HCT116 (cell line): ENCODE data around the gene KCMF1. TPM values are rescaled to one million over a fixed set of nuclear protein-coding genes. Genes with fewer than 3 reads are reported as not detected.

Experiments
- ATAC-seq: fragments of 200-7000 bp; cut with Tn5 transposase; 2 replicates; pipeline ENCODE4 v1.9.1; 2020; ENCODE audit warnings: mild to moderate bottlenecking, moderate library complexity
- BruUV-seq: library from RNA; stranded (reverse); fragments of 400-500 nt; replicated peaks from 2 replicates; lab custom pipeline; 2021; lab: Mats Ljungman, UMichigan
- CTCF ChIA-PET: fragments of 300-600 bp; sonication (Branson Sonifier 250); formaldehyde crosslinking; loops from one replicate; lab custom pipeline; 2021; ENCODE audit warnings: antibody characterized with exemption; lab: Charles Lee
- POLR2A ChIA-PET: fragments of 300-600, 350-600 bp; sonication (Branson Sonifier 250); formaldehyde crosslinking; loops from one replicate; lab custom pipeline; 2021; ENCODE audit warnings: antibody characterized with exemption; lab: Charles Lee
- RAD21 ChIA-PET, 2 experiments: fragments of 300-600 bp; sonication (Branson Sonifier 250); formaldehyde crosslinking; loops; one replicate each; lab custom pipeline; 2023; ENCODE audit warnings: low total read pairs in 2 of 2; ENCODE audit not compliant: uncharacterized antibody in 2 of 2, unreplicated experiment in 2 of 2, low non-redundant PET in 1 of 2; lab: Charles Lee
- DNase-seq: peaks from one replicate; pipeline ENCODE4 v3.0.0-alpha.2; 2010; ENCODE audit warnings: low read depth, low spot score
- H2AFZ ChIP-seq: fragments of 200-600 bp; shearing (Covaris generic), sonication (generic); 2 replicates; pipeline ENCODE4 v1.6.1; 2017; ENCODE audit warnings: low read depth, mixed run types, mixed read lengths, antibody characterized with exemption, low read length; ENCODE audit not compliant: poor library complexity, severe bottlenecking
- H3K27ac ChIP-seq: 2 replicates; pipeline ENCODE4 v1.5.1; 2012; ENCODE audit warnings: low read depth, low read length
- H3K27me3 ChIP-seq: fragments of 200-600 bp; sonication (generic); 2 replicates; pipeline ENCODE4 v1.6.1; 2016; ENCODE audit warnings: mixed run types, low read length, mixed read lengths; ENCODE audit not compliant: insufficient read depth
- H3K36me3 ChIP-seq, 2 experiments: fragments of 200-500 bp in 1 of 2; fragments of 200-600 bp in 1 of 2; sonication (Bioruptor generic) in 1 of 2; sonication (generic) in 1 of 2; 2 replicates each; pipeline versions ENCODE4 v1.5.1 to v1.6.1; 2014 to 2016; ENCODE audit warnings: low read length in 2 of 2, inconsistent platforms in 1 of 2, mixed read lengths in 1 of 2, mixed run types in 1 of 2; ENCODE audit not compliant: insufficient read depth in 2 of 2, control insufficient read depth in 1 of 2
- H3K4me1 ChIP-seq, 2 experiments: fragments of 200-600 bp in 1 of 2; sonication (generic) in 1 of 2; 2 replicates each; pipeline versions ENCODE4 v1.5.1 to v1.6.1; 2012 to 2017; ENCODE audit warnings: low read length in 2 of 2, inconsistent platforms in 1 of 2, mild to moderate bottlenecking in 1 of 2, mixed read lengths in 1 of 2, mixed run types in 1 of 2, moderate library complexity in 1 of 2; ENCODE audit not compliant: insufficient read depth in 2 of 2, control insufficient read depth in 1 of 2
- H3K4me2 ChIP-seq: fragments of 200-600 bp; sonication (generic); 2 replicates; pipeline ENCODE4 v1.6.1; 2017; ENCODE audit warnings: mixed run types, low read length, mixed read lengths
- H3K4me3 ChIP-seq, 2 experiments: fragments of 200-600 bp in 1 of 2; sonication (generic) in 1 of 2; replicated peaks in 1 of 2; 2 replicates each; pipeline ENCODE4 v1.5.1; 2011 to 2016; ENCODE audit warnings: low read length in 2 of 2, control low read depth in 1 of 2, low read depth in 1 of 2, mild to moderate bottlenecking in 1 of 2, mixed read lengths in 1 of 2, mixed run types in 1 of 2
- H3K79me2 ChIP-seq: fragments of 200-600 bp; sonication (generic); 2 replicates; pipeline ENCODE4 v1.6.1; 2017; ENCODE audit warnings: mild to moderate bottlenecking, mixed run types, low read length, moderate library complexity, mixed read lengths; ENCODE audit not compliant: insufficient read depth
- H3K9ac ChIP-seq: fragments of 200-600 bp; sonication (generic); 2 replicates; pipeline ENCODE4 v1.6.1; 2016; ENCODE audit warnings: low read length, mixed read lengths
- H3K9me2 ChIP-seq: fragments of 200-600 bp; sonication (generic), shearing (Covaris generic); 2 replicates; pipeline ENCODE4 v1.6.1; 2017; ENCODE audit warnings: mixed run types, mild to moderate bottlenecking, moderate library complexity; ENCODE audit not compliant: insufficient read depth
- H3K9me3 ChIP-seq, 2 experiments: fragments of 200-500 bp in 1 of 2; fragments of 200-600 bp in 1 of 2; sonication (Bioruptor generic) in 1 of 2; sonication (generic) in 1 of 2; 2 replicates each; pipeline ENCODE4 v1.6.1; 2014 to 2017; ENCODE audit warnings: low read length in 2 of 2, mixed read lengths in 2 of 2, inconsistent platforms in 1 of 2, low read depth in 1 of 2, mild to moderate bottlenecking in 1 of 2, mixed run types in 1 of 2, moderate library complexity in 1 of 2; ENCODE audit not compliant: control insufficient read depth in 1 of 2, insufficient read depth in 1 of 2
- H4K20me1 ChIP-seq: fragments of 200-600 bp; sonication (generic), shearing (Covaris generic); 2 replicates; pipeline ENCODE4 v1.6.1; 2017; ENCODE audit warnings: mixed run types, mild to moderate bottlenecking, moderate library complexity; ENCODE audit not compliant: insufficient read depth
- ATF3 ChIP-seq: IDR thresholded peaks from 2 replicates; pipeline ENCODE4 v1.6.1; 2012
- CBX3 ChIP-seq: IDR thresholded peaks from 2 replicates; pipeline ENCODE4 v1.6.1; 2012; ENCODE audit warnings: low read depth
- CEBPB ChIP-seq: IDR thresholded peaks from 2 replicates; pipeline ENCODE4 v1.6.1; 2012; ENCODE audit warnings: low read depth
- EGR1 ChIP-seq: IDR thresholded peaks from 2 replicates; pipeline ENCODE4 v1.6.1; 2012; ENCODE audit warnings: low read depth
- EZH2 ChIP-seq: fragments of 200-600 bp; sonication (generic); IDR thresholded peaks from 2 replicates; pipeline ENCODE4 v1.6.1; 2017; ENCODE audit warnings: antibody characterized with exemption, mixed run types
- FOSL1 ChIP-seq: IDR thresholded peaks from 2 replicates; pipeline ENCODE4 v1.6.1; 2012; ENCODE audit warnings: low read depth
- JUND ChIP-seq: IDR thresholded peaks from 2 replicates; pipeline ENCODE4 v1.6.1; 2012
- POLR2A ChIP-seq: IDR thresholded peaks from 2 replicates; pipeline ENCODE4 v1.7.0; 2011; ENCODE audit warnings: borderline replicate concordance; ENCODE audit not compliant: insufficient read depth, insufficient read length; ENCODE audit errors: extremely low read depth
- POLR2AphosphoS5 ChIP-seq: IDR thresholded peaks from 2 replicates; pipeline ENCODE4 v1.6.1; 2011; ENCODE audit warnings: mild to moderate bottlenecking, low read depth, low read length, moderate library complexity
- RAD21 ChIP-seq: IDR thresholded peaks from 2 replicates; pipeline ENCODE4 v1.6.1; 2012; ENCODE audit warnings: low read depth, mild to moderate bottlenecking
- REST ChIP-seq: IDR thresholded peaks from 2 replicates; pipeline ENCODE4 v1.6.1; 2012; ENCODE audit warnings: low read depth
- SP1 ChIP-seq: IDR thresholded peaks from 2 replicates; pipeline ENCODE4 v1.6.1; 2012; ENCODE audit warnings: low read depth
- SRF ChIP-seq: IDR thresholded peaks from 2 replicates; pipeline ENCODE4 v1.6.1; 2012; ENCODE audit warnings: low read depth
- ZBTB33 ChIP-seq: IDR thresholded peaks from 2 replicates; pipeline ENCODE4 v1.6.1; 2011; ENCODE audit warnings: mild to moderate bottlenecking, low read length, moderate library complexity; ENCODE audit not compliant: insufficient replicate concordance; ENCODE audit errors: extremely low read depth
- ZFX ChIP-seq: fragments of 450-650 bp; IDR thresholded peaks from 2 replicates; pipeline ENCODE4 v1.6.1; 2017
- ZNF274 ChIP-seq: fragments of 200-500 bp; sonication (Bioruptor generic); IDR thresholded peaks from 2 replicates; pipeline ENCODE4 v1.6.1; 2014; ENCODE audit warnings: mild to moderate bottlenecking, low read depth, low read length, inconsistent platforms
- intact Hi-C: fragments of 100-400 bp; cut with micrococcal nuclease; formaldehyde crosslinking; loops from 2 replicates; pipeline ENCODE4 v1.10.0; 2022
- total RNA-seq: library from RNA; stranded (reverse); gene quantifications from one replicate; pipeline ENCODE4 v1.2.1, GENCODE V29; 2021; ENCODE audit not compliant: unreplicated experiment

Gene KCMF1
- total RNA-seq, 1 experiment from 2014 or later: 119 TPM

GRCh38 chr2:85024372-85025047 is 53.5 kb downstream of the KCMF1 start:
- TF ChIP-seq EGR1 (no peak), EZH2 (no peak), ZFX (no peak), REST (no peak)
- TF ChIP-seq, all 23 proteins: peak for 0

GRCh38 chr2:85032621-85033020 is 61.7 kb downstream of the KCMF1 start:
- RAD21 ChIA-PET: no interaction called here
- intact Hi-C loops: no loop called here
- no peaks in the 10 kb centered on the region for H3K9me3 ChIP-seq
- BruUV-seq: no TSS peak
- ATAC-seq: peak; percentile 46; the same call in 1 of the 2 replicates
- CTCF ChIA-PET: no interaction called here
- no peak overlapping the region for H3K9ac ChIP-seq
- H3K4me2 ChIP-seq: no peak overlapping the region
- H2AFZ ChIP-seq: no peak overlapping the region
- no peaks in the 10 kb centered on the region for H3K27me3 ChIP-seq
- no peak overlapping the region for H3K4me3 ChIP-seq
- peaks cover 0 to 9% of the 10 kb centered on the region in 2 experiments; a peak in 1 of 4 replicates for H3K4me1 ChIP-seq
- POLR2A ChIA-PET: no interaction called here
- peaks cover 8 to 26% of the 10 kb centered on the region in 2 experiments; a peak in 3 of 4 replicates for H3K36me3 ChIP-seq
- H3K27ac ChIP-seq: no peak overlapping the region
- DNase-seq: no peak
- peaks cover 4% of the 10 kb centered on the region; the same call in 1 of the 2 replicates for H4K20me1 ChIP-seq
- peaks cover 78% of the 10 kb centered on the region for H3K79me2 ChIP-seq
- no peaks in the 10 kb centered on the region for H3K9me2 ChIP-seq
- no peak for TF ChIP-seq ATF3
- TF ChIP-seq ZNF274: no peak
- TF ChIP-seq EZH2: no peak
- TF ChIP-seq EGR1: no peak
- no peak for TF ChIP-seq CEBPB
- no peak for TF ChIP-seq FOSL1
- TF ChIP-seq SP1: no peak
- TF ChIP-seq CBX3: no peak
- no peak for TF ChIP-seq SRF
- no peak for TF ChIP-seq POLR2AphosphoS5
- TF ChIP-seq RAD21: no peak
- no peak for TF ChIP-seq ZBTB33
- TF ChIP-seq JUND: no peak
- TF ChIP-seq POLR2A: no peak

More at GRCh38 chr2:85024372-85025047, 53.5 kb downstream of the KCMF1 start:
- peaks cover 93% of the 10 kb centered on the region for H3K79me2 ChIP-seq
- RAD21 ChIA-PET: no interaction called here
- no peak overlapping the region for H3K4me3 ChIP-seq
- H3K9me2 ChIP-seq: no peaks in the 10 kb centered on the region
- CTCF ChIA-PET: no interaction called here
- ATAC-seq (no peak), DNase-seq (no peak)
- no peaks in the 10 kb centered on the region for H3K27me3 ChIP-seq
- no peak overlapping the region for H3K27ac ChIP-seq
- H3K9me3 ChIP-seq: no peaks in the 10 kb centered on the region
- no peak overlapping the region for H3K4me2 ChIP-seq
- H2AFZ ChIP-seq: no peak overlapping the region
- POLR2A ChIA-PET: no interaction called here
- intact Hi-C loops: no loop called here
- peaks cover 3% of the 10 kb centered on the region; the same call in 1 of the 2 replicates for H4K20me1 ChIP-seq
- no TSS peak for BruUV-seq
- peaks cover 0 to 2% of the 10 kb centered on the region in 2 experiments; a peak in 1 of 4 replicates for H3K36me3 ChIP-seq
- H3K4me1 ChIP-seq: no peaks in the 10 kb centered on the region; a peak in 2 of 4 replicates
- H3K9ac ChIP-seq: no peak overlapping the region
